Thyroid gland (tissue), 4 donors: ENCODE data around the gene NPRL2.

Experiments used
- CTCF ChIP-seq, 6 experiments: fragments of 200-600 bp in 3 of 6; fragments of 450-650 bp in 3 of 6; sonication (generic) in 3 of 6; IDR thresholded peaks; one replicate each; pipeline ENCODE4 v1.5.1; 2016 to 2019; ENCODE audit warnings: antibody characterized with exemption in 6 of 6, mild to moderate bottlenecking in 2 of 6, inconsistent platforms in 1 of 6, moderate library complexity in 1 of 6
- POLR2A ChIP-seq, 2 donors: fragments of 450-650 bp; IDR thresholded peaks; one replicate each; pipeline ENCODE4 v1.6.1; 2017; ENCODE audit warnings: antibody characterized with exemption in 2 of 2, mild to moderate bottlenecking in 2 of 2, moderate library complexity in 1 of 2

- TF ChIP-seq CTCF (IDR thresholded peaks at IDR 0.05) (no peak), POLR2A (IDR thresholded peaks at IDR 0.05) (no peak)
Observed at GRCh38 chr3:50382722-50383121, 32.1 kb upstream of the NPRL2 start.
